ENCODE results near the gene DUOX1.

DUOX1 gene

GRCh38 chr15:45123397-45123796 lies 6.4 kb upstream of the DUOX1 start:
- ATAC-seq (ENCODE audit: low read depth) (no peak), DNase-seq (ENCODE audit: low spot score) (no peak)
- no peaks in the 10 kb centered on the region for H3K9me3 ChIP-seq (ENCODE audit: severe bottlenecking)
- H3K36me3 ChIP-seq (ENCODE audit: low read depth): no peaks in the 10 kb centered on the region
- no peak overlapping the region for H3K4me3 ChIP-seq (ENCODE audit: severe bottlenecking)
- TF ChIP-seq CTCF (IDR thresholded peaks at IDR 0.05; ENCODE audit: poor library complexity, severe bottlenecking): no peak
- no peaks in the 10 kb centered on the region for H3K27me3 ChIP-seq (ENCODE audit: insufficient read depth, poor library complexity, severe bottlenecking)
- peaks cover 12% of the 10 kb centered on the region for H3K4me1 ChIP-seq (ENCODE audit: insufficient read depth, poor library complexity, severe bottlenecking)
- H3K27ac ChIP-seq (ENCODE audit: poor library complexity, severe bottlenecking): no peak overlapping the region

- no peak overlapping the region for H3K27ac ChIP-seq (ENCODE audit: poor library complexity, severe bottlenecking)
- DNase-seq (ENCODE audit: low spot score) (no peak), ATAC-seq (ENCODE audit: low read depth) (peak; percentile 17; the same call in 1 of the 3 replicates)
- H3K4me3 ChIP-seq (ENCODE audit: severe bottlenecking): no peak overlapping the region
- H3K9me3 ChIP-seq (ENCODE audit: severe bottlenecking): no peaks in the 10 kb centered on the region
- H3K4me1 ChIP-seq (ENCODE audit: insufficient read depth, poor library complexity, severe bottlenecking): peaks cover 10% of the 10 kb centered on the region
- TF ChIP-seq CTCF (IDR thresholded peaks at IDR 0.05; ENCODE audit: poor library complexity, severe bottlenecking): peak; percentile 99
- H3K27me3 ChIP-seq (ENCODE audit: insufficient read depth, poor library complexity, severe bottlenecking): no peaks in the 10 kb centered on the region
- H3K36me3 ChIP-seq (ENCODE audit: low read depth): no peaks in the 10 kb centered on the region
Measured at GRCh38 chr15:45126535-45127158, 3.1 kb upstream of the DUOX1 start.

GRCh38 chr15:45128971-45129639 lies 689 bp upstream of the DUOX1 start:
- ATAC-seq (ENCODE audit: low read depth): no peak
- no peak for TF ChIP-seq CTCF (IDR thresholded peaks at IDR 0.05; ENCODE audit: poor library complexity, severe bottlenecking)
- Histone ChIP-seq H3K9me3 (ENCODE audit: severe bottlenecking) (no peaks in the 10 kb centered on the region), H3K4me3 (ENCODE audit: severe bottlenecking) (peak overlapping the region; percentile 36), H3K4me1 (ENCODE audit: insufficient read depth, poor library complexity, severe bottlenecking) (no peaks in the 10 kb centered on the region), H3K36me3 (ENCODE audit: low read depth) (no peaks in the 10 kb centered on the region), H3K27me3 (ENCODE audit: insufficient read depth, poor library complexity, severe bottlenecking) (no peaks in the 10 kb centered on the region), H3K27ac (ENCODE audit: poor library complexity, severe bottlenecking) (no peak overlapping the region)
- peak; percentile 68 for DNase-seq (ENCODE audit: low spot score)

DNA sequence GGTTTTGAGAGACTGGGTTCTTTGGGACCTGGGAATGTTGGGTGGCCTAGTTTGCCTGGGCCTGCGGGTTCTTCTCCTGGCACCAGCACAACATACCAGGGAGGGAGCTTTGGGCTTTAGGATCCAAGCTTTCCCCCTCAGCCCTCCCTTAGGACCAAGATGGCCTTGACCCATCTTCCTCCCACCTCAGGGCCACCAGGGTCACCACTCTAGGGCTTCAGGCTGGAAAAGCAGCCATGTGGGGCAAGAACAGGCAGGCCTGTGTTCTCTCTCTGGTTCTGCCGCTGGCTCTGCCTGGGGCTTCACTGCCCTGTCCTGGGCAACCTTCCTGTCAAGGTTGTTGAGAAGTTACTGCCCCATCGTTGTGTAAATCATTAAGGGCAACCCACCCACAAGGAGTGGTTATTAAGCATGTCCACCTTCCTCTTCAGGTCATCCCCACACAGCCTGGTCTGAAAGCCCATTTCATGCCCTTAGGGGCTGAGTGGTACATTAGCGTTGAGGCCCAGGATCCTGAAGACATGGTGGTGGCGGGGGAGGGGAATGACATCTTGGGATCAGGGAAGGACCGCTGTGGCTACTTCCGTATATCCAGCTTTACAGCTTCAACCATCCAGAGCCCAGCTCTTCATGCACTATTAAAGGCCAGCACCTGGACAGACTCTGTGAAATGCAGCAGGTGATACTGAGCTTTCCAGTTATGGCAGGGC lies 652 bp downstream of the DUOX1 start:
- DNase-seq (ENCODE audit: low spot score): no peak
- Histone ChIP-seq H3K36me3 (ENCODE audit: low read depth) (no peaks in the 10 kb centered on the region), H3K4me3 (ENCODE audit: severe bottlenecking) (peak overlapping the region; percentile 36), H3K9me3 (ENCODE audit: severe bottlenecking) (no peaks in the 10 kb centered on the region), H3K27ac (ENCODE audit: poor library complexity, severe bottlenecking) (no peak overlapping the region), H3K27me3 (ENCODE audit: insufficient read depth, poor library complexity, severe bottlenecking) (no peaks in the 10 kb centered on the region), H3K4me1 (ENCODE audit: insufficient read depth, poor library complexity, severe bottlenecking) (no peaks in the 10 kb centered on the region)
- peak; percentile 1; the same call in 2 of the 3 replicates for ATAC-seq (ENCODE audit: low read depth)
- TF ChIP-seq CTCF (IDR thresholded peaks at IDR 0.05; ENCODE audit: poor library complexity, severe bottlenecking): no peak
